ENCODE results near the gene FNDC8. TPM values are rescaled to one million over a fixed set of nuclear protein-coding genes. Genes with fewer than 3 reads are reported as not detected.

FNDC8 gene
- not detected for polyA plus RNA-seq

- H3K27ac Mint-ChIP-seq, result no peak within 1 kb of the TSS
- no peaks in the 10 kb centered on the region for H3K36me3 Mint-ChIP-seq
- H3K4me1 Mint-ChIP-seq, result peaks cover 32 to 33% of the 10 kb centered on the region in 2 donors
- peaks cover 0 to 6% (median 3%) of the 10 kb centered on the region in 3 donors for H3K27me3 Mint-ChIP-seq (ENCODE audit: low read depth in 3 of 3)
- peak within 1 kb of the TSS in 4 of 5 donors; percentile 18 to 46 (median 42) for H3K4me3 Mint-ChIP-seq
- no peak for DNase-seq
- H3K9me3 Mint-ChIP-seq, result no peaks in the 10 kb centered on the region
Measured at GRCh38 chr17:35121315-35121714, at the start of gene FNDC8. Gene FNDC8 (plus strand): TSS chr17:35121615. CDS start chr17:35121694, 79 bp downstream.

- H3K27ac Mint-ChIP-seq, result peak overlapping the region; percentile 61 to 86 (median 73)
- H3K4me1 Mint-ChIP-seq, result peaks cover 75 to 87% of the 10 kb centered on the region in 2 donors
- H3K4me3 Mint-ChIP-seq, result peak overlapping the region; percentile 24 to 62 (median 56)
- H3K36me3 Mint-ChIP-seq, result peaks cover 0 to 3% (median 2%) of the 10 kb centered on the region in 3 donors
- DNase-seq, result no peak
- H3K9me3 Mint-ChIP-seq, result no peaks in the 10 kb centered on the region
- no peaks in the 10 kb centered on the region for H3K27me3 Mint-ChIP-seq (ENCODE audit: low read depth in 3 of 3)
Measured at GRCh38 chr17:35073183-35073790, 48.1 kb upstream of the FNDC8 start.

GRCh38 chr17:35073991-35074627 is 47.3 kb upstream of the FNDC8 start:
- Mint-ChIP-seq H3K4me1 (peaks cover 71 to 79% of the 10 kb centered on the region in 2 donors), H3K36me3 (peaks cover 0 to 3% (median 0%) of the 10 kb centered on the region in 3 donors), H3K27ac (peak overlapping the region; percentile 23 to 86 (median 72)), H3K4me3 (peak overlapping the region in 1 of 5 donors; percentile 48), H3K27me3 (ENCODE audit: low read depth in 3 of 3) (no peaks in the 10 kb centered on the region), H3K9me3 (no peaks in the 10 kb centered on the region)
- DNase-seq, result no peak

- peak overlapping the region in 1 of 5 donors; percentile 48 for H3K4me3 Mint-ChIP-seq
- H3K27ac Mint-ChIP-seq, result peak overlapping the region in 3 of 6 donors; percentile 30 to 76 (median 52)
- no peaks in the 10 kb centered on the region for H3K27me3 Mint-ChIP-seq (ENCODE audit: low read depth in 3 of 3)
- H3K9me3 Mint-ChIP-seq, result no peaks in the 10 kb centered on the region
- no peak for DNase-seq
- peaks cover 0 to 3% (median 0%) of the 10 kb centered on the region in 3 donors for H3K36me3 Mint-ChIP-seq
- H3K4me1 Mint-ChIP-seq, result peaks cover 65 to 79% of the 10 kb centered on the region in 2 donors
Measured at GRCh38 chr17:35074711-35075707, 46.4 kb upstream of the FNDC8 start.

- Mint-ChIP-seq H3K4me1 (peaks cover 62 to 85% of the 10 kb centered on the region in 2 donors), H3K27me3 (ENCODE audit: low read depth in 3 of 3) (no peaks in the 10 kb centered on the region), H3K27ac (peak overlapping the region in 2 of 6 donors; percentile 1 to 7), H3K36me3 (peaks cover 0 to 3% (median 0%) of the 10 kb centered on the region in 3 donors), H3K4me3 (peak overlapping the region in 1 of 5 donors; percentile 25), H3K9me3 (no peaks in the 10 kb centered on the region)
- DNase-seq, result no peak
Measured at GRCh38 chr17:35076874-35077273, 44.5 kb upstream of the FNDC8 start.

- peak overlapping the region in 1 of 5 donors; percentile 20 for H3K4me3 Mint-ChIP-seq
- peaks cover 48 to 72% of the 10 kb centered on the region in 2 donors for H3K4me1 Mint-ChIP-seq
- H3K9me3 Mint-ChIP-seq, result no peaks in the 10 kb centered on the region
- peak overlapping the region in 5 of 6 donors; percentile 0 to 54 (median 33) for H3K27ac Mint-ChIP-seq
- DNase-seq, result no peak
- no peaks in the 10 kb centered on the region for H3K36me3 Mint-ChIP-seq
- no peaks in the 10 kb centered on the region for H3K27me3 Mint-ChIP-seq (ENCODE audit: low read depth in 3 of 3)
Measured at GRCh38 chr17:35079547-35080423, 41.6 kb upstream of the FNDC8 start.

GRCh38 chr17:35080536-35080935 is 40.9 kb upstream of the FNDC8 start:
- Mint-ChIP-seq H3K27me3 (ENCODE audit: low read depth in 3 of 3) (no peaks in the 10 kb centered on the region), H3K4me3 (peak overlapping the region in 1 of 5 donors; percentile 20), H3K9me3 (no peaks in the 10 kb centered on the region), H3K27ac (peak overlapping the region in 5 of 6 donors; percentile 0 to 54 (median 33)), H3K36me3 (no peaks in the 10 kb centered on the region), H3K4me1 (peaks cover 44 to 72% of the 10 kb centered on the region in 2 donors)
- no peak for DNase-seq

- Mint-ChIP-seq H3K27ac (peak overlapping the region in 3 of 6 donors; percentile 40 to 80 (median 48)), H3K4me1 (peaks cover 46 to 78% of the 10 kb centered on the region in 2 donors), H3K27me3 (ENCODE audit: low read depth in 3 of 3) (no peaks in the 10 kb centered on the region), H3K36me3 (no peaks in the 10 kb centered on the region), H3K9me3 (no peaks in the 10 kb centered on the region), H3K4me3 (no peak overlapping the region)
- no peak for DNase-seq
Measured at GRCh38 chr17:35081638-35082037, 39.8 kb upstream of the FNDC8 start.

- H3K36me3 Mint-ChIP-seq, result no peaks in the 10 kb centered on the region
- H3K27ac Mint-ChIP-seq, result peak overlapping the region; percentile 80 to 94 (median 88)
- H3K4me1 Mint-ChIP-seq, result peaks cover 47 to 78% of the 10 kb centered on the region in 2 donors
- no peak for DNase-seq
- no peaks in the 10 kb centered on the region for H3K9me3 Mint-ChIP-seq
- peaks cover 0 to 3% (median 0%) of the 10 kb centered on the region in 3 donors for H3K27me3 Mint-ChIP-seq (ENCODE audit: low read depth in 3 of 3)
- peak overlapping the region in 2 of 5 donors; percentile 38 to 80 for H3K4me3 Mint-ChIP-seq
Measured at GRCh38 chr17:35082073-35082657, 39.2 kb upstream of the FNDC8 start.

GRCh38 chr17:35083071-35083470 is 38.3 kb upstream of the FNDC8 start:
- no peaks in the 10 kb centered on the region for H3K36me3 Mint-ChIP-seq
- no peak for DNase-seq
- H3K9me3 Mint-ChIP-seq, result no peaks in the 10 kb centered on the region
- H3K4me1 Mint-ChIP-seq, result peaks cover 51 to 78% of the 10 kb centered on the region in 2 donors
- H3K27me3 Mint-ChIP-seq (ENCODE audit: low read depth in 3 of 3), result peaks cover 0 to 4% (median 0%) of the 10 kb centered on the region in 3 donors
- peak overlapping the region in 1 of 6 donors; percentile 12 for H3K27ac Mint-ChIP-seq
- no peak overlapping the region for H3K4me3 Mint-ChIP-seq

GRCh38 chr17:35084987-35085386 is 36.4 kb upstream of the FNDC8 start:
- H3K4me1 Mint-ChIP-seq, result peaks cover 58 to 80% of the 10 kb centered on the region in 2 donors
- H3K9me3 Mint-ChIP-seq, result no peaks in the 10 kb centered on the region
- H3K4me3 Mint-ChIP-seq, result no peak overlapping the region
- H3K36me3 Mint-ChIP-seq, result no peaks in the 10 kb centered on the region
- no peak for DNase-seq
- H3K27me3 Mint-ChIP-seq (ENCODE audit: low read depth in 3 of 3), result peaks cover 0 to 15% (median 3%) of the 10 kb centered on the region in 3 donors
- H3K27ac Mint-ChIP-seq, result peak overlapping the region in 2 of 6 donors; percentile 39 to 67

- peak overlapping the region; percentile 43 to 98 (median 94) for H3K27ac Mint-ChIP-seq
- peaks cover 0 to 15% (median 3%) of the 10 kb centered on the region in 3 donors for H3K27me3 Mint-ChIP-seq (ENCODE audit: low read depth in 3 of 3)
- no peak for DNase-seq
- H3K4me3 Mint-ChIP-seq, result peak overlapping the region in 2 of 5 donors; percentile 12 to 95
- H3K9me3 Mint-ChIP-seq, result no peaks in the 10 kb centered on the region
- H3K4me1 Mint-ChIP-seq, result peaks cover 53 to 70% of the 10 kb centered on the region in 2 donors
- no peaks in the 10 kb centered on the region for H3K36me3 Mint-ChIP-seq
Measured at GRCh38 chr17:35086164-35086563, 35.3 kb upstream of the FNDC8 start.
